ENCODE results near the gene ANKLE1. TPM values are rescaled to one million over a fixed set of nuclear protein-coding genes. Genes with fewer than 3 reads are reported as not detected.
A peak's percentile ranks its signal among the peaks of the same experiment; 100 is the strongest.

ANKLE1 gene
- total and polyA plus RNA-seq, 2 donors (not counting 1 experiment from before 2014, with no cell fraction given), result 0.08 to 0.17 TPM

DNA sequence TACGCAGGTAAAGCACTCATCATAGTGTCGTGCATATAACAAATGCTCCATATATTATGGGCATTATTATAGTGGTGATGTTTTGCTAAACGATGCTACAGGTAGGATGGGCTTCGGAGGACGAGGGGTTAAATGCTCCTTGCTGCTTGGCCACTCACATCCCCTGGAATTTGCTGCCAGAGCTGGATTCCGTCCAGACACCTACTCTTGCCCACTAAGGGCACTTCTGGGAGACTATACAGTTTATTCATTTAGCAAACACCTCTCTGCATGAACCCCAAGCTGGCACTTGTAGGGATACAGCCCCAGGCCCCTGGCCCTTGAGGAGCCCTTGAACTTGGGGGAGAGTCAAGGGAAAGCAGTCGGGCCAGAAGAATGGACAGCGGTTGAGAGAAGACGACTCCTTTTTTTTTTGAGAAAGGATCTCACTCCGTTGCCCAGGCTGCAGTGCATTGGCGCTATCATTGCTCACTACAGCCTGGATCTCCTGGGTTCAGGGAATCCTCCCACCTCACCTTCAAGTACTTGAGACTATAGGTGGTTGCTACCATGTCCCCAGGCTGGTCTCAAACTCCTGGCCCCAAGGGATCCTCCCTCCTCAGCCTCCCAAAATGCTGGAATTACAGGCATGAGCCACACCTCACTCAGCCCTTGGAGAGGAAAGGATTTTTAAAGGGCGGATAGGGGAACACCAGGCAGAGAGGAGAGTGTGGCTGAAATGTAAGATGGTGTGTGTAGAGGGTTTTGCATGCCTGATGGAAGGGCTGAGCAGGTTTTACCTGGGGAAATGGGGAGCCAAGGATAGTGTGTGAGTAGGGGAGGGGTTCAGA is 22.9 kb downstream of the ANKLE1 start:
- Histone ChIP-seq H3K27me3 (ENCODE audit: control insufficient read depth, insufficient read depth, low read length) (no peaks in the 10 kb centered on the region), H3K4me3 (replicated peaks in 1 of 4; ENCODE audit: control extremely low read depth in 1 of 4, insufficient read depth in 1 of 4, low read depth in 3 of 4, low read length in 4 of 4) (peak overlapping the region in 1 of 4 experiments; percentile 86), H3K9ac (ENCODE audit: insufficient read depth, low read length) (no peak overlapping the region), H3K4me2 (ENCODE audit: extremely low read depth, insufficient read depth, low read length) (no peak overlapping the region), H3K9me3 (ENCODE audit: control insufficient read depth, insufficient read depth, low read depth, low read length) (no peaks in the 10 kb centered on the region), H4K20me1 (ENCODE audit: control insufficient read depth, extremely low read depth, insufficient read depth, low read length) (no peaks in the 10 kb centered on the region), H3K79me2 (ENCODE audit: control insufficient read depth, insufficient read depth, low read length) (peaks cover 2% of the 10 kb centered on the region), H3K4me1 (ENCODE audit: control insufficient read depth, extremely low read depth, insufficient read depth, low read length) (peaks cover 5% of the 10 kb centered on the region), H3K36me3 (ENCODE audit: control insufficient read depth, insufficient read depth, low read length) (no peaks in the 10 kb centered on the region), H3K27ac (ENCODE audit: insufficient read depth, low read length) (no peak overlapping the region), H2AFZ (ENCODE audit: low read length) (no peak overlapping the region)
- TF ChIP-seq, protein P1, sequence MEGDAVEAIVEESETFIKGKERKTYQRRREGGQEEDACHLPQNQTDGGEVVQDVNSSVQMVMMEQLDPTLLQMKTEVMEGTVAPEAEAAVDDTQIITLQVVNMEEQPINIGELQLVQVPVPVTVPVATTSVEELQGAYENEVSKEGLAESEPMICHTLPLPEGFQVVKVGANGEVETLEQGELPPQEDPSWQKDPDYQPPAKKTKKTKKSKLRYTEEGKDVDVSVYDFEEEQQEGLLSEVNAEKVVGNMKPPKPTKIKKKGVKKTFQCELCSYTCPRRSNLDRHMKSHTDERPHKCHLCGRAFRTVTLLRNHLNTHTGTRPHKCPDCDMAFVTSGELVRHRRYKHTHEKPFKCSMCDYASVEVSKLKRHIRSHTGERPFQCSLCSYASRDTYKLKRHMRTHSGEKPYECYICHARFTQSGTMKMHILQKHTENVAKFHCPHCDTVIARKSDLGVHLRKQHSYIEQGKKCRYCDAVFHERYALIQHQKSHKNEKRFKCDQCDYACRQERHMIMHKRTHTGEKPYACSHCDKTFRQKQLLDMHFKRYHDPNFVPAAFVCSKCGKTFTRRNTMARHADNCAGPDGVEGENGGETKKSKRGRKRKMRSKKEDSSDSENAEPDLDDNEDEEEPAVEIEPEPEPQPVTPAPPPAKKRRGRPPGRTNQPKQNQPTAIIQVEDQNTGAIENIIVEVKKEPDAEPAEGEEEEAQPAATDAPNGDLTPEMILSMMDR (conservative IDR thresholded peaks at IDR 0.05 in 1 of 2, IDR thresholded peaks at IDR 0.05 in 1 of 2; ENCODE audit: low read depth in 1 of 2, low read length in 2 of 2), result no peak
- no peak for TF ChIP-seq EZH2 (IDR thresholded peaks at IDR 0.05; ENCODE audit: low read length, missing control alignments)
- no peak for DNase-seq (ENCODE audit: low read depth in 2 of 2)

DNA sequence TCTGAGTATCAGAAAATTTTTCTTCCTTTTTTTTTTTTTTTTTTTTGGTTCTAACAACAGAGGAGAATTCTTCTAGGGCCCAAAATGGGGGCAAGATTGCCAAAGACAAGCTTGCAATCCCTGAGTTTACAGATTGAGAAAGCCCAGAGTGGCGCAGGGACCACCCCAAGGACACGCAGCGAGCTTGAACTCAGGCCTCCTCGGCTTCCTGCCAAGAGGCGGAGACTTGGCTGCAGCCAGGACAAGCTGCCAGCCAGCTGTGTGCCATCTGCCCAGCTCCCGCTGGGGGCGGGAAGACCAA is 23.5 kb downstream of the ANKLE1 start:
- H3K4me1 ChIP-seq (ENCODE audit: control insufficient read depth, extremely low read depth, insufficient read depth, low read length), result peaks cover 6% of the 10 kb centered on the region
- H2AFZ ChIP-seq (ENCODE audit: low read length), result no peak overlapping the region
- no peaks in the 10 kb centered on the region for H4K20me1 ChIP-seq (ENCODE audit: control insufficient read depth, extremely low read depth, insufficient read depth, low read length)
- no peak for TF ChIP-seq EZH2 (IDR thresholded peaks at IDR 0.05; ENCODE audit: low read length, missing control alignments)
- TF ChIP-seq, protein P1 (conservative IDR thresholded peaks at IDR 0.05 in 1 of 2, IDR thresholded peaks at IDR 0.05 in 1 of 2; ENCODE audit: low read depth in 1 of 2, low read length in 2 of 2), result no peak
- H3K79me2 ChIP-seq (ENCODE audit: control insufficient read depth, insufficient read depth, low read length), result peaks cover 8% of the 10 kb centered on the region
- no peak overlapping the region for H3K4me2 ChIP-seq (ENCODE audit: extremely low read depth, insufficient read depth, low read length)
- H3K9me3 ChIP-seq (ENCODE audit: control insufficient read depth, insufficient read depth, low read depth, low read length), result no peaks in the 10 kb centered on the region
- no peak overlapping the region for H3K27ac ChIP-seq (ENCODE audit: insufficient read depth, low read length)
- no peak for DNase-seq (ENCODE audit: low read depth in 2 of 2)
- H3K27me3 ChIP-seq (ENCODE audit: control insufficient read depth, insufficient read depth, low read length), result no peaks in the 10 kb centered on the region
- no peak overlapping the region for H3K9ac ChIP-seq (ENCODE audit: insufficient read depth, low read length)
- H3K36me3 ChIP-seq (ENCODE audit: control insufficient read depth, insufficient read depth, low read length), result no peaks in the 10 kb centered on the region
- peak overlapping the region in 2 of 4 experiments; percentile 31 to 86 for H3K4me3 ChIP-seq (replicated peaks in 1 of 4; ENCODE audit: control extremely low read depth in 1 of 4, insufficient read depth in 1 of 4, low read depth in 3 of 4, low read length in 4 of 4)

DNA sequence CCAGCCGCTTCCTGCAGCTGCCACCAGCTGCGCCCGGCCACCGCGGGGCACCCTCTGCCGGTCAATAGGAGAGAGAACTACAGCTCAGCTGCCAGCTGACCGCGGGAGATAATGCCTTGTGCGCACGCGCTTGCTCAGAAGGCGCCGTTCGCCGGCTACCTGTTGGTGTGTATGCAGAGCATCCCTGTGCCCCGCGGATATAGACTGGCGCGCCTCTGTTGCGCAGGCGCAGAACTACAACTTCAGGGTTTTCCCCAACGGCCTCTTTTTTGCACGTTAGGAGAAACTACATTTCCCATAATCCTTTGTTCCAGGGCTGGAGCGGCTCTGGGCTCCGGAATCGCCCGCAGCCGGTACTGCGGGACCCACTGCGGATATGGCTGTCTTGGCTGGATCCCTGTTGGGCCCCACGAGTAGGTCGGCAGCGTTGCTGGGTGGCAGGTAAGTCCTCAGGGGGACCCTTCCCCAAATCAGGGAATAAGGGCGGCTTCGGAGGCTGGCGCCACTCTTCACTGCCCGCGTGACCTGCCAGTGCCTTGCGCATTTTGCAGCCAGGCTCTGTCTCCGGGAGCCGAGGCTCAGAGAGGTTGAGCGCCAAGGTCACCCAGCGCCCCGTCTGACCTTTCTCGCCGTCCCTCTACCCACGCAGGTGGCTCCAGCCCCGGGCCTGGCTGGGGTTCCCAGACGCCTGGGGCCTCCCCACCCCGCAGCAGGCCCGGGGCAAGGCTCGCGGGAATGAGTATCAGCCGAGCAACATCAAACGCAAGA is 24.0 kb downstream of the ANKLE1 start, which contains the start of gene MRPL34:
MRPL34 (plus strand) TSS at position 356 of the 768 bp plus-strand sequence; CDS start at position 377, 21 bp downstream.
- TF ChIP-seq, protein P1 (conservative IDR thresholded peaks at IDR 0.05 in 1 of 2, IDR thresholded peaks at IDR 0.05 in 1 of 2; ENCODE audit: low read depth in 1 of 2, low read length in 2 of 2), result peak; percentile 52 to 68
- no peak for TF ChIP-seq EZH2 (IDR thresholded peaks at IDR 0.05; ENCODE audit: low read length, missing control alignments)
- peak within 1 kb of the TSS; percentile 83 to 90 (median 84) for H3K4me3 ChIP-seq (replicated peaks in 1 of 4; ENCODE audit: control extremely low read depth in 1 of 4, insufficient read depth in 1 of 4, low read depth in 3 of 4, low read length in 4 of 4)
- peak within 1 kb of the TSS; percentile 62 for H3K27ac ChIP-seq (ENCODE audit: insufficient read depth, low read length)
- H4K20me1 ChIP-seq (ENCODE audit: control insufficient read depth, extremely low read depth, insufficient read depth, low read length), result no peaks in the 10 kb centered on the region
- DNase-seq (ENCODE audit: low read depth in 2 of 2), result peak; percentile 97 to 99
- H3K79me2 ChIP-seq (ENCODE audit: control insufficient read depth, insufficient read depth, low read length), result peaks cover 13% of the 10 kb centered on the region
- H2AFZ ChIP-seq (ENCODE audit: low read length), result peak within 1 kb of the TSS; percentile 84
- no peaks in the 10 kb centered on the region for H3K9me3 ChIP-seq (ENCODE audit: control insufficient read depth, insufficient read depth, low read depth, low read length)
- peak within 1 kb of the TSS; percentile 81 for H3K9ac ChIP-seq (ENCODE audit: insufficient read depth, low read length)
- peak within 1 kb of the TSS; percentile 97 for H3K4me2 ChIP-seq (ENCODE audit: extremely low read depth, insufficient read depth, low read length)
- H3K36me3 ChIP-seq (ENCODE audit: control insufficient read depth, insufficient read depth, low read length), result no peaks in the 10 kb centered on the region
- H3K4me1 ChIP-seq (ENCODE audit: control insufficient read depth, extremely low read depth, insufficient read depth, low read length), result peaks cover 10% of the 10 kb centered on the region
- no peaks in the 10 kb centered on the region for H3K27me3 ChIP-seq (ENCODE audit: control insufficient read depth, insufficient read depth, low read length)

Measured in fibroblast of lung (primary cell).